Neuronal stem cell (in vitro differentiated cells): ENCODE results near the gene MTHFSD.

ENCODE experiments used
- DNase-seq: peaks from one replicate; pipeline ENCODE4 v3.0.0-alpha.2; 2013; ENCODE audit warnings: low spot score
- H2AFZ ChIP-seq: one replicate; pipeline ENCODE4 v1.6.1; 2013; ENCODE audit warnings: mild to moderate bottlenecking, low read length, inconsistent platforms
- H2AK5ac ChIP-seq: 2 replicates; pipeline ENCODE4 v1.6.1; 2013; ENCODE audit warnings: low read depth, mild to moderate bottlenecking, inconsistent platforms, low read length, moderate library complexity, mixed read lengths
- H2BK120ac ChIP-seq: 2 replicates; pipeline ENCODE4 v1.6.1; 2013; ENCODE audit warnings: low read depth, mild to moderate bottlenecking, inconsistent platforms, low read length, moderate library complexity, mixed read lengths
- H2BK12ac ChIP-seq: one replicate; pipeline ENCODE4 v1.6.1; 2013; ENCODE audit warnings: low read length, inconsistent platforms
- H2BK15ac ChIP-seq: 2 replicates; pipeline ENCODE4 v1.6.1; 2013; ENCODE audit warnings: mild to moderate bottlenecking, low read length, inconsistent platforms, mixed read lengths
- H2BK5ac ChIP-seq: one replicate; pipeline ENCODE4 v1.6.1; 2013; ENCODE audit warnings: inconsistent platforms, mild to moderate bottlenecking, low read length, moderate library complexity
- H3K14ac ChIP-seq: one replicate; pipeline ENCODE4 v1.6.1; 2013; ENCODE audit warnings: low read length, inconsistent platforms
- H3K18ac ChIP-seq: 2 replicates; pipeline ENCODE4 v1.6.1; 2013; ENCODE audit warnings: low read length, inconsistent platforms
- H3K23ac ChIP-seq: 2 replicates; pipeline ENCODE4 v1.6.1; 2013; ENCODE audit warnings: low read depth, mild to moderate bottlenecking, mixed read lengths, low read length, inconsistent platforms; ENCODE audit not compliant: poor library complexity
- H3K27ac ChIP-seq: replicated peaks from 3 replicates; pipeline ENCODE4 v1.5.1; 2013; ENCODE audit warnings: low read length, inconsistent platforms
- H3K27me3 ChIP-seq, 3 experiments: 2 replicates each; pipeline ENCODE4 v1.6.1; 2013; ENCODE audit warnings: low read length in 3 of 3, mild to moderate bottlenecking in 2 of 3, inconsistent platforms in 1 of 3, low read depth in 1 of 3, mixed read lengths in 1 of 3, moderate library complexity in 1 of 3; ENCODE audit not compliant: control insufficient read depth in 3 of 3, insufficient read depth in 3 of 3
- H3K36me3 ChIP-seq, 2 donors: replicated peaks in 1 of 2; 2 replicates each; pipeline ENCODE4 v1.6.1; 2013; ENCODE audit warnings: low read length in 2 of 2; ENCODE audit not compliant: control insufficient read depth in 2 of 2, insufficient read depth in 2 of 2
- H3K4ac ChIP-seq: 2 replicates; pipeline ENCODE4 v1.6.1; 2013; ENCODE audit warnings: inconsistent platforms, mild to moderate bottlenecking, low read length, moderate library complexity
- H3K4me1 ChIP-seq, 2 donors: 1 replicate in 1 of 2; 2 replicates in 1 of 2; pipeline ENCODE4 v1.6.1; 2013; ENCODE audit warnings: low read length in 2 of 2, low read depth in 1 of 2; ENCODE audit not compliant: control insufficient read depth in 2 of 2, insufficient read depth in 1 of 2
- H3K4me2 ChIP-seq: one replicate; pipeline ENCODE4 v1.6.1; 2013; ENCODE audit warnings: mild to moderate bottlenecking, low read length, inconsistent platforms; ENCODE audit not compliant: insufficient read depth, poor library complexity, severe bottlenecking
- H3K4me3 ChIP-seq, 2 donors: 2 replicates each; pipeline ENCODE4 v1.5.1; 2013; ENCODE audit warnings: low read length in 2 of 2, mild to moderate bottlenecking in 2 of 2, inconsistent platforms in 1 of 2, moderate library complexity in 1 of 2
- H3K79me1 ChIP-seq: one replicate; pipeline ENCODE4 v1.6.1; 2013; ENCODE audit warnings: low read depth, mild to moderate bottlenecking, inconsistent platforms, low read length, moderate library complexity
- H3K9ac ChIP-seq: one replicate; pipeline ENCODE4 v1.6.1; 2013; ENCODE audit warnings: mild to moderate bottlenecking, low read depth, low read length, inconsistent platforms; ENCODE audit not compliant: poor library complexity
- H3K9me3 ChIP-seq, 2 donors: replicated peaks in 1 of 2; 2 replicates each; pipeline versions ENCODE3 to v1.6.1; 2013; ENCODE audit warnings: low read length in 2 of 2, mild to moderate bottlenecking in 2 of 2, inconsistent platforms in 1 of 2, low read depth in 1 of 2, mixed read lengths in 1 of 2, moderate library complexity in 1 of 2; ENCODE audit not compliant: control insufficient read depth in 2 of 2, insufficient read depth in 1 of 2
- H4K8ac ChIP-seq: one replicate; pipeline ENCODE4 v1.6.1; 2013; ENCODE audit warnings: low read depth, mild to moderate bottlenecking, inconsistent platforms, low read length, moderate library complexity
- H4K91ac ChIP-seq: one replicate; pipeline ENCODE4 v1.6.1; 2013; ENCODE audit warnings: low read length, low read depth, mild to moderate bottlenecking, inconsistent platforms; ENCODE audit not compliant: poor library complexity
- WGBS, 2 donors: extraction: QIAGEN DNeasy Blood & Tissue Kit; methylation state at CpG; one replicate each; pipeline ENCODE4 v1.1.7; 2013; ENCODE audit warnings: missing lambda C conversion rate in 2 of 2, mixed read lengths in 1 of 2; ENCODE audit not compliant: insufficient read length in 2 of 2, insufficient replicate concordance in 1 of 2; ENCODE audit errors: extremely low coverage in 2 of 2; 5-methylcytosine and 5-hydroxymethylcytosine counted together

The MTHFSD gene

GRCh38 chr16:86581458-86581857 is 26.4 kb upstream of the MTHFSD start:
- no peak overlapping the region for H3K18ac ChIP-seq
- H2AK5ac ChIP-seq, result no peak overlapping the region
- peaks cover 41 to 83% (median 57%) of the 10 kb centered on the region in 3 experiments for H3K27me3 ChIP-seq
- peaks cover 0 to 9% of the 10 kb centered on the region in 2 donors for H3K4me1 ChIP-seq
- H3K4me2 ChIP-seq, result no peak overlapping the region
- H3K14ac ChIP-seq, result no peak overlapping the region
- H3K4ac ChIP-seq, result no peak overlapping the region
- no peaks in the 10 kb centered on the region for H3K36me3 ChIP-seq
- peaks cover 0 to 1% of the 10 kb centered on the region in 2 donors for H3K9me3 ChIP-seq
- no peak overlapping the region for H2BK15ac ChIP-seq
- no peak overlapping the region for H3K9ac ChIP-seq
- no peak for DNase-seq
- no peak overlapping the region for H2BK5ac ChIP-seq
- H3K4me3 ChIP-seq, result no peak overlapping the region
- no peak overlapping the region for H2BK12ac ChIP-seq
- H3K23ac ChIP-seq, result no peak overlapping the region
- H3K27ac ChIP-seq, result no peak overlapping the region
- no peaks in the 10 kb centered on the region for H3K79me1 ChIP-seq
- H4K91ac ChIP-seq, result no peak overlapping the region
- H2AFZ ChIP-seq, result no peak overlapping the region
- no CpG with 5 or more reads among the region's 4 CpGs for WGBS, 2 donors
- no peak overlapping the region for H4K8ac ChIP-seq
- no peak overlapping the region for H2BK120ac ChIP-seq

GRCh38 chr16:86580791-86581170 is 25.7 kb upstream of the MTHFSD start:
- Histone ChIP-seq H3K27ac (no peak overlapping the region), H3K27me3 (peaks cover 42 to 90% (median 60%) of the 10 kb centered on the region in 3 experiments), H2BK120ac (no peak overlapping the region), H2BK15ac (no peak overlapping the region), H3K36me3 (no peaks in the 10 kb centered on the region), H2AFZ (no peak overlapping the region), H3K18ac (no peak overlapping the region), H4K91ac (no peak overlapping the region), H2AK5ac (no peak overlapping the region), H2BK12ac (no peak overlapping the region), H3K4me3 (no peak overlapping the region), H3K4me2 (no peak overlapping the region), H4K8ac (no peak overlapping the region), H2BK5ac (no peak overlapping the region), H3K4me1 (peaks cover 0 to 10% of the 10 kb centered on the region in 2 donors), H3K79me1 (no peaks in the 10 kb centered on the region), H3K14ac (no peak overlapping the region), H3K9ac (no peak overlapping the region), H3K4ac (no peak overlapping the region), H3K23ac (no peak overlapping the region), H3K9me3 (peaks cover 0 to 1% of the 10 kb centered on the region in 2 donors)
- WGBS, 2 donors, result no CpG with 5 or more reads among the region's 9 CpGs
- no peak for DNase-seq

- H3K27ac ChIP-seq, result no peak overlapping the region
- WGBS, 2 donors, result no CpG with 5 or more reads among the region's 19 CpGs
- H2BK5ac ChIP-seq, result no peak overlapping the region
Observed at GRCh38 chr16:86580063-86580790, 25.2 kb upstream of the MTHFSD start.

GRCh38 chr16:86579268-86580062 is 24.4 kb upstream of the MTHFSD start:
- no CpG with 5 or more reads among the region's 69 CpGs for WGBS, 2 donors
- no peak overlapping the region for H3K27ac ChIP-seq

More at GRCh38 chr16:86580063-86580790, 25.2 kb upstream of the MTHFSD start:
- Histone ChIP-seq H2AK5ac (no peak overlapping the region), H3K9ac (no peak overlapping the region), H3K36me3 (no peaks in the 10 kb centered on the region), H3K9me3 (peaks cover 0 to 1% of the 10 kb centered on the region in 2 donors), H3K4me1 (peaks cover 0 to 13% of the 10 kb centered on the region in 2 donors), H3K4me3 (no peak overlapping the region), H3K4ac (no peak overlapping the region), H2BK120ac (no peak overlapping the region), H3K14ac (no peak overlapping the region), H3K79me1 (no peaks in the 10 kb centered on the region), H3K4me2 (no peak overlapping the region), H2AFZ (no peak overlapping the region), H4K8ac (no peak overlapping the region), H3K23ac (no peak overlapping the region), H4K91ac (no peak overlapping the region), H3K27me3 (peaks cover 43 to 95% (median 63%) of the 10 kb centered on the region in 3 experiments), H2BK12ac (no peak overlapping the region), H2BK15ac (no peak overlapping the region), H3K18ac (no peak overlapping the region)
- no peak for DNase-seq

More at GRCh38 chr16:86579268-86580062, 24.4 kb upstream of the MTHFSD start:
- Histone ChIP-seq H3K4me1 (peaks cover 0 to 14% of the 10 kb centered on the region in 2 donors), H2BK120ac (no peak overlapping the region), H4K91ac (no peak overlapping the region), H3K36me3 (no peaks in the 10 kb centered on the region), H3K27me3 (peaks cover 49 to 99% (median 71%) of the 10 kb centered on the region in 3 experiments), H2AFZ (no peak overlapping the region), H3K4me3 (peak overlapping the region in 1 of 2 donors; percentile 59), H3K79me1 (no peaks in the 10 kb centered on the region), H3K14ac (peak overlapping the region; percentile 31), H3K4ac (no peak overlapping the region), H2BK5ac (no peak overlapping the region), H2AK5ac (no peak overlapping the region), H4K8ac (peak overlapping the region; percentile 78), H2BK12ac (peak overlapping the region; percentile 8), H3K9ac (no peak overlapping the region), H3K9me3 (peaks cover 0 to 1% of the 10 kb centered on the region in 2 donors), H3K23ac (no peak overlapping the region), H3K18ac (peak overlapping the region; percentile 81), H3K4me2 (peak overlapping the region; percentile 64), H2BK15ac (no peak overlapping the region)
- DNase-seq, result no peak
